C4-2B (cell line): ENCODE measurements around the gene AGAP1.

ENCODE experiments used
- CTCF ChIP-seq: fragments of 450-650 bp; conservative IDR thresholded peaks from 2 replicates; pipeline ENCODE4 v1.5.1; 2017; ENCODE audit warnings: mild to moderate bottlenecking
- ZFX ChIP-seq: fragments of 450-650 bp; IDR thresholded peaks from 2 replicates; pipeline ENCODE4 v1.6.1; 2017

DNA sequence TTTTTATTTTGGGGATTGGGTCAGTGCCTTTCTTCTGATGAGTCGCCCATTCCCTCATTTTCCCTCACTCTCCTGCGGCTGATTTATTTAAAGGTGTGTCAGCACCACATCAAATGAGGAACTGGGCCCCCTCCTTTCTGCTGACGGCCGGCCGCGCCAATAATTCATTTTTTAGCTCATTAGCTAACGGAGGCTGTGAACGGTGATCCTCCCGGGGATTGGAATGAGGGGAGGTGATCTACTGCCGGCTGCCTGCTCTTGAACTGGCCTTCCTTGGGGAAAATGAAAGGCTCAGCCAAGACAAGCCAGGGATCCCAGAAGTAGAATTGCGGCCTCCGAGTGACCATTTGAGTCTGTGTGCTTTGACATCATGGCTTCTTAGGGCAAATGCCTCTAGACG, 620.1 kb downstream of the AGAP1 start:
- TF ChIP-seq CTCF (no peak), ZFX (no peak)
